Liver (tissue), 3 donors: ENCODE data around the gene SIRPA.

Experiments used
- ATF3 ChIP-seq: IDR thresholded peaks from 2 replicates; pipeline ENCODE4 v1.6.1; 2016; ENCODE audit warnings: antibody characterized with exemption
- CTCF ChIP-seq: fragments of 150-350 bp; IDR thresholded peaks from 2 replicates; pipeline ENCODE4 v1.5.1; 2017; ENCODE audit warnings: improper control_type of control experiment, low read depth, low read length; ENCODE audit not compliant: missing input control
- REST ChIP-seq: IDR thresholded peaks from 2 replicates; pipeline ENCODE4 v1.6.1; 2016; ENCODE audit warnings: antibody characterized with exemption, mild to moderate bottlenecking
- SP1 ChIP-seq: IDR thresholded peaks from 2 replicates; pipeline ENCODE4 v1.6.1; 2018; ENCODE audit warnings: antibody characterized with exemption, mild to moderate bottlenecking
- TAF1 ChIP-seq: conservative IDR thresholded peaks from 2 replicates; pipeline ENCODE4 v1.6.1; 2016; ENCODE audit warnings: antibody characterized with exemption, mild to moderate bottlenecking
- YY1 ChIP-seq: IDR thresholded peaks from 2 replicates; pipeline ENCODE4 v1.6.1; 2016; ENCODE audit warnings: antibody characterized with exemption, mild to moderate bottlenecking
- donor health status: healthy.
- donor health status: healthy.

- TF ChIP-seq CTCF (no peak), YY1 (no peak), TAF1 (no peak), ATF3 (no peak), REST (no peak), SP1 (no peak)
Measured at GRCh38 chr20:1950836-1951235, 55.6 kb downstream of the SIRPA start.
